WERI-Rb-1 (cell line): ENCODE data around the gene NGFR.
A peak's percentile ranks its signal among the peaks of the same experiment; 100 is the strongest.

Experiments
- DNase-seq: peaks from one replicate; pipeline ENCODE4 v3.0.0-alpha.2; 2020
- H3K27ac ChIP-seq: fragments of 250-450 bp; sonication (Bioruptor Pico); 2 replicates; pipeline ENCODE4 v1.5.1; 2020; ENCODE audit warnings: mild to moderate bottlenecking, moderate library complexity
- H3K27me3 ChIP-seq: fragments of 250-450 bp; sonication (Bioruptor Pico); 2 replicates; pipeline ENCODE4 v1.5.1; 2021; ENCODE audit warnings: mild to moderate bottlenecking, low read depth, moderate library complexity; ENCODE audit not compliant: insufficient read depth, severe bottlenecking
- H3K36me3 ChIP-seq: fragments of 250-450 bp; sonication (Bioruptor Pico); 2 replicates; pipeline ENCODE4 v1.5.1; 2020; ENCODE audit warnings: mild to moderate bottlenecking, moderate library complexity
- H3K4me3 ChIP-seq: 2 replicates; pipeline ENCODE4 v1.5.1; 2011; ENCODE audit warnings: low read depth, mild to moderate bottlenecking, control low read depth, low read length
- H3K9me3 ChIP-seq: fragments of 250-450 bp; sonication (Bioruptor Pico); 2 replicates; pipeline ENCODE4 v1.5.1; 2021; ENCODE audit warnings: mild to moderate bottlenecking, moderate library complexity; ENCODE audit not compliant: severe bottlenecking
- CTCF ChIP-seq: IDR thresholded peaks from 2 replicates; pipeline ENCODE4 v1.5.1; 2011; ENCODE audit warnings: low read depth, mild to moderate bottlenecking, control low read depth, inconsistent platforms, low read length

The NGFR gene

GRCh38 chr17:49515196-49515770, 20.2 kb downstream of the NGFR start:
- Histone ChIP-seq H3K4me3 (no peak overlapping the region), H3K27me3 (no peaks in the 10 kb centered on the region), H3K9me3 (no peaks in the 10 kb centered on the region), H3K27ac (peak overlapping the region; percentile 84), H3K36me3 (no peaks in the 10 kb centered on the region; the same call in 1 of the 2 replicates)
- peak; percentile 97 for DNase-seq
- TF ChIP-seq CTCF, result 0 out of 2 replicates have a peak, but pooled peaks have one; percentile 8

GRCh38 chr17:49516180-49516579, 21.1 kb downstream of the NGFR start:
- peak; percentile 70 for DNase-seq
- TF ChIP-seq CTCF, result peak; percentile 62; the same call in 1 of the 2 replicates
- Histone ChIP-seq H3K27ac (peak overlapping the region; percentile 84), H3K4me3 (no peak overlapping the region), H3K27me3 (no peaks in the 10 kb centered on the region), H3K36me3 (no peaks in the 10 kb centered on the region), H3K9me3 (no peaks in the 10 kb centered on the region)

GRCh38 chr17:49518346-49519078, 23.4 kb downstream of the NGFR start:
- DNase-seq, result no peak
- Histone ChIP-seq H3K27ac (no peak overlapping the region), H3K36me3 (no peaks in the 10 kb centered on the region), H3K4me3 (no peak overlapping the region), H3K9me3 (no peaks in the 10 kb centered on the region), H3K27me3 (no peaks in the 10 kb centered on the region)
- no peak for TF ChIP-seq CTCF

GRCh38 chr17:49519781-49520180, 24.7 kb downstream of the NGFR start:
- no peaks in the 10 kb centered on the region for H3K9me3 ChIP-seq
- no peak for TF ChIP-seq CTCF
- no peak for DNase-seq
- no peak overlapping the region for H3K4me3 ChIP-seq
- no peaks in the 10 kb centered on the region for H3K36me3 ChIP-seq
- H3K27me3 ChIP-seq, result no peaks in the 10 kb centered on the region
- no peak overlapping the region for H3K27ac ChIP-seq

- TF ChIP-seq CTCF, result no peak
- no peak overlapping the region for H3K4me3 ChIP-seq
- H3K9me3 ChIP-seq, result no peaks in the 10 kb centered on the region
- no peak overlapping the region for H3K27ac ChIP-seq
- H3K36me3 ChIP-seq, result no peaks in the 10 kb centered on the region
- no peak for DNase-seq
- H3K27me3 ChIP-seq, result no peaks in the 10 kb centered on the region
Observed at GRCh38 chr17:49520386-49521087, 25.4 kb downstream of the NGFR start.
